Fibroblast of the aortic adventitia (primary cell): ENCODE measurements around the gene LCN15. TPM values are rescaled to one million over a fixed set of nuclear protein-coding genes. Genes with fewer than 3 reads are reported as not detected.

ENCODE experiments used
- DNase-seq: peaks from one replicate; pipeline ENCODE4 v3.0.0-alpha.2; 2010; ENCODE audit warnings: low read depth
- H3K4me3 ChIP-seq: 2 replicates; pipeline ENCODE4 v1.5.1; 2011; ENCODE audit warnings: low read depth, mild to moderate bottlenecking, control low read depth, low read length, moderate library complexity
- CTCF ChIP-seq: IDR thresholded peaks from 2 replicates; pipeline ENCODE4 v1.5.1; 2011; ENCODE audit warnings: mild to moderate bottlenecking, low read length, control low read depth, inconsistent platforms; ENCODE audit not compliant: insufficient read depth
- total RNA-seq: library from RNA; depleted of rRNA; stranded (reverse); fragments of >200 nt; gene quantifications from 2 replicates; pipeline ENCODE4 v1.2.3, GENCODE V29; 2012; ENCODE audit warnings: low replicate concordance

LCN15 gene
- total RNA-seq, 1 donor: not detected

DNA sequence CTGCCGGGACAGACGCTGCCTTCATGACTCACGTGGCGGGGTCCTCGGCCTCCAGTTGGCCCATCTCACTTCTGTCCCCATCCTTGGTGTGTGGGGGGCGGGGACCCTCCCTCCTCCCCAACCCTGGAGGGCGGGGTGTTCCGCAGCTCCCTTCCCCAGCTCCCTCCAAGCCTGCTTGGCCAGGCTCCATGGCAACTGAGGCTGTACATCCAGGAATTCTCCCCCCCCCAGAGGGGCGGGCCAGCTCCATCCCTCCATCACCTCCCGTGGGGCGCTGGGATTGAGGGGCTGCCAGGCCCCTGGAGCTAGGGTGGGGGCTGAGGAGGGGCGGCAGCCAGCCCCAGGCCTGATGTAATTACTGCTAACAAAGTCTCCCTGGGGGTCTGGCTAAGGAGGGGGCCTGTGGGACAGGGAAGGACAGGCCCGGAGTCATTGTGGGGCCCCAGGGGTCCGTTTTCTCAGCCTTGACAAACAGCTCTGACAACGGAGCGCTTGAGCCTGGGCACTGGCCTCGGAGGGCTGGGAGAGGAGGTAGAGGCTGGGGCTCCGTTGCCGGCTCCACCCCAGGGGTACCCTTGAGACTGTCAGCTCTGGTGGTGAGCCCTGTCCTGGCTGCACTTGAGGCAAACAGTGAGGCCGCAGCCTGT is 43.9 kb downstream of the LCN15 start:
- no peak overlapping the region for H3K4me3 ChIP-seq
- TF ChIP-seq CTCF: no peak
- DNase-seq: no peak

DNA sequence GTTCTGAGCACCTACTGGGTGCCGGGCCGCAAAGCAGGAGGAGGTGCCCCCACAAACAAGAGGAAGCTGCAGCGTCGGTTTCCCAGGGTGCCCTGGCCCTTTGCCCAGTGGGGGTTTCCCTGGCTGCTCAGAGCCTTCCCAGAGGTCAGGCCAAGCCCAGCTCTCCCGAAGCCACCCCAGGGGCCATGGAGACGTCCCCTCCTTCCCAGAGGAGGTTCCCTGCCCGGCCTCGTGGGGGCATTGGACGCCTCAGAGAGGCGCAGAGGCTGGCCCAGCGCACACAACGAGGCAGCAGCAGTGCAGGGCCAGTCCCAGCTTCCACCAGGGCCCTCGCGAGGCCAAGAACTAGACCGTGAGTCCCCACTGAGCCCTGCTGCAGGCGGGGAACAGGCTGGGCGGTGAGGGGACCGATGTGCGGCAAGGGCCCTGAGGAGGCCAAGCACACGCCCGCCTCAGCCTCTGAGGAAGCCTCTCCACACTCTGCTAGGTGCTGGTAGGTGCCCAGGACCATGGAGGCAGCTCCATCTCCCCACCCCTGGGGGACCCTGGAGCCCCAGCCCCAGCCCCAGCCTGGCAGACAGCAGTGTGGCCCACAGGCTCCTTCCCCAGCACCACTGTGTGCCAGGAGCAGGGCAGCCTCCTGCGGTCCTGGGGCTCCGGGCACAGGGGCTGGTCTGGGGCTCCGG is 45.0 kb downstream of the LCN15 start:
- no peak for TF ChIP-seq CTCF

GRCh38 chr9:136718345-136719194 is 45.7 kb downstream of the LCN15 start:
- DNase-seq: no peak
- no peak overlapping the region for H3K4me3 ChIP-seq
- no peak for TF ChIP-seq CTCF

More for the DNA sequence above, 45.0 kb downstream of the LCN15 start:
- H3K4me3 ChIP-seq: no peak overlapping the region
- DNase-seq: no peak

GRCh38 chr9:136717399-136717798 is 46.9 kb downstream of the LCN15 start:
- DNase-seq: no peak
- TF ChIP-seq CTCF: no peak
- no peak overlapping the region for H3K4me3 ChIP-seq

GRCh38 chr9:136714893-136715274 is 49.4 kb downstream of the LCN15 start:
- TF ChIP-seq CTCF: no peak
- DNase-seq: no peak
- no peak overlapping the region for H3K4me3 ChIP-seq

DNA sequence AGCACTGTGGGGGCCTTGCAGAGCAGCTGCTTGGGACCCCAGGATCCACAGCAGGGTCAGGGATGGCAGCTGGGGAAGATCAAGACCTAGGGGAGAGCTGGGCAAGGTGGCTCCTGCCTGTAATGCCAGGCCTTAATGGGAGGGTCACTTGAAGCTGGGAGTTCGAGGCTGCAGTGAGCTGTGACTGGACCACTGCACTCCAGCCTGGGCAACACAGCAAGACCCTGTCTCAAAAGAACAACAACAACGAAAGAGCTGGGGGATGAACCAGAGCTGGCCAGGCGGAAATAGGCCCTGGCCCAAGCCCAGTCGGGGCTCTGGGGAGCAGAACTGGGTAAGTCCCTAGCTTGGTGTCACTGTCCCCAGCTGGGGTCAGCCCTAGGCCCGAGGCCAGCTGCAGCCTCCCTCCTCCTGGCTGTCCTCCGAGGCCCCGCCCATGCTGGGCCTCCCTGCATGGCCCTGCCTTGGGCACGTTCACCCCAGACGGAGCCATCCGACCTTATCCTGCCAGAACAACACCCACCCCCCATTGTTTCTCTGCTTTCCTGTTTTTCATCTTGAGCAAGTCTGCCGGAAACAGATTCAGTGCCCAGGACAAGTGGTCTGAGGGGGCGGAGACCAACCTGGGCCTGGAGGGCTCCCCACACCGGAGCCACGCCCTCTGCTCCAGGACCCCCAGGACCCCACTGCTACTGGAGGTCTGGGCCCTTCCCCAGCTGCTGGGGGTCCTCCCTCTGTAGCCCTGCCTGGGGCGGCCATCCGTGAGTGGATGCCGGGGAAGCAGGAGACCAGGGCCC is 50.0 kb downstream of the LCN15 start:
- no peak overlapping the region for H3K4me3 ChIP-seq
- no peak for DNase-seq
- no peak for TF ChIP-seq CTCF
